ENCODE results near the gene TSNAXIP1. TPM values are rescaled to one million over a fixed set of nuclear protein-coding genes. Genes with fewer than 3 reads are reported as not detected.
A peak's percentile ranks its signal among the peaks of the same experiment; 100 is the strongest.

The TSNAXIP1 gene
- total RNA-seq, 1 donor = 0.42 TPM

GRCh38 chr16:67873435-67874370 is 67.0 kb downstream of the TSNAXIP1 start:
- peaks cover 36% of the 10 kb centered on the region for H3K4me1 ChIP-seq (ENCODE audit: insufficient read depth, low read length)
- peak overlapping the region; percentile 91 for H3K4me3 ChIP-seq (ENCODE audit: low read length)
- no peaks in the 10 kb centered on the region for H3K27me3 ChIP-seq (ENCODE audit: insufficient read depth, low read length)
- H3K9me3 ChIP-seq (ENCODE audit: low read depth, low read length) = no peaks in the 10 kb centered on the region

- H3K27me3 ChIP-seq (ENCODE audit: insufficient read depth, low read length) = no peaks in the 10 kb centered on the region
- no peak overlapping the region for H3K4me3 ChIP-seq (ENCODE audit: low read length)
- H3K4me1 ChIP-seq (ENCODE audit: insufficient read depth, low read length) = peaks cover 36% of the 10 kb centered on the region
- H3K9me3 ChIP-seq (ENCODE audit: low read depth, low read length) = no peaks in the 10 kb centered on the region
Observed at GRCh38 chr16:67874372-67874771, 67.7 kb downstream of the TSNAXIP1 start.

- Histone ChIP-seq H3K4me1 (ENCODE audit: insufficient read depth, low read length) (peaks cover 29% of the 10 kb centered on the region), H3K4me3 (ENCODE audit: low read length) (no peak overlapping the region), H3K9me3 (ENCODE audit: low read depth, low read length) (no peaks in the 10 kb centered on the region), H3K27me3 (ENCODE audit: insufficient read depth, low read length) (no peaks in the 10 kb centered on the region)
Observed at GRCh38 chr16:67877064-67877463, 70.4 kb downstream of the TSNAXIP1 start.

Other genes starting within 250 kb of the TSNAXIP1 start
- 43.2 TPM for gene CTCF, start 244.4 kb upstream of the TSNAXIP1 start, total RNA-seq
- 20.8 TPM for gene CARMIL2, start 161.7 kb upstream of the TSNAXIP1 start, total RNA-seq
- gene ACD, start 146.6 kb upstream of the TSNAXIP1 start, total RNA-seq = 12.7 TPM
- 3.0 TPM for gene PARD6A, start 145.9 kb upstream of the TSNAXIP1 start, total RNA-seq
- gene ENKD1, start 140.1 kb upstream of the TSNAXIP1 start, total RNA-seq = 3.0 TPM
- 6.8 TPM for gene C16orf86, start 140.1 kb upstream of the TSNAXIP1 start, total RNA-seq
- 2.0 TPM for gene GFOD2, start 87.6 kb upstream of the TSNAXIP1 start, total RNA-seq
- 8.5 TPM for gene RANBP10, start 329 bp upstream of the TSNAXIP1 start, total RNA-seq
- gene THAP11, start 35.4 kb downstream of the TSNAXIP1 start, total RNA-seq = 38.5 TPM
- 89.1 TPM for gene NUTF2, start 40.0 kb downstream of the TSNAXIP1 start, total RNA-seq
- 20.8 TPM for gene CENPT, start 40.8 kb downstream of the TSNAXIP1 start, total RNA-seq
- 48.1 TPM for gene EDC4, start 66.2 kb downstream of the TSNAXIP1 start, total RNA-seq
- not detected for gene NRN1L, start 78.0 kb downstream of the TSNAXIP1 start, total RNA-seq
- gene PSKH1, start 86.4 kb downstream of the TSNAXIP1 start, total RNA-seq = 4.3 TPM
- 6.3 TPM for gene CTRL, start 125.0 kb downstream of the TSNAXIP1 start, total RNA-seq
- 69.4 TPM for gene PSMB10, start 130.0 kb downstream of the TSNAXIP1 start, total RNA-seq
- gene LCAT, start 137.2 kb downstream of the TSNAXIP1 start, total RNA-seq = 0.84 TPM
- gene SLC12A4, start 161.7 kb downstream of the TSNAXIP1 start, total RNA-seq = 6.9 TPM
- 0.21 TPM for gene DPEP3, start 173.6 kb downstream of the TSNAXIP1 start, total RNA-seq
- gene DPEP2, start 192.6 kb downstream of the TSNAXIP1 start, total RNA-seq = 17.2 TPM
- not detected for gene DPEP2NB, start 209.0 kb downstream of the TSNAXIP1 start, total RNA-seq
- 29.7 TPM for gene DDX28, start 216.3 kb downstream of the TSNAXIP1 start, total RNA-seq
- 11.3 TPM for gene DUS2, start 216.4 kb downstream of the TSNAXIP1 start, total RNA-seq